HG03520 (cell line): ENCODE results near the gene CEP170B.
"Not testable (repeated sequence)": the region's sequence is repeated elsewhere in the genome, so short reads cannot be mapped to it uniquely, and the experiment has no call there.

ENCODE experiments used
- ATAC-seq: cut with Tn5 transposase; IDR thresholded peaks from one replicate; pipeline ENCODE4 v1.9.1; 2021; ENCODE audit warnings: mild to moderate bottlenecking, moderate library complexity; ENCODE audit not compliant: unreplicated experiment

CEP170B gene

DNA sequence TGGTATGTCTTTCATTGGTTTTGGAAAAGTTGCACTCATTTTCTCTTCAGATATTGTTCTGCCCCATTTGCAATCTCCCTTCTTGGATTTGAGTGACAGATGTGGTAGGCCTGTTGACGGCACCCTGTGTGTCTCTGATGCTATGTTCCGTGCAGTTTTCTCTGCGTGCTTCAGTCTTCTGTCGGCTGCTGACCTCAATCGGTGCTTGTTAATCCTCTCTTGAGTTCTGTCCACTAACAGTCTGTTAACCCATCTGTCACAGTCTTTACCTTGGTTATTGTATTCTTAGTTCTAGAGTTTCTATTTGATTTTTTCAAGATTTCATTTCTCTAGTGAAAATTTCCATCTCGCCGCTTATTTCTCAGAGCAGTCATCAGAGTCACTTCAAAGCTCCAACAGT lies 38.9 kb downstream of the CEP170B start:
- no peak for ATAC-seq

DNA sequence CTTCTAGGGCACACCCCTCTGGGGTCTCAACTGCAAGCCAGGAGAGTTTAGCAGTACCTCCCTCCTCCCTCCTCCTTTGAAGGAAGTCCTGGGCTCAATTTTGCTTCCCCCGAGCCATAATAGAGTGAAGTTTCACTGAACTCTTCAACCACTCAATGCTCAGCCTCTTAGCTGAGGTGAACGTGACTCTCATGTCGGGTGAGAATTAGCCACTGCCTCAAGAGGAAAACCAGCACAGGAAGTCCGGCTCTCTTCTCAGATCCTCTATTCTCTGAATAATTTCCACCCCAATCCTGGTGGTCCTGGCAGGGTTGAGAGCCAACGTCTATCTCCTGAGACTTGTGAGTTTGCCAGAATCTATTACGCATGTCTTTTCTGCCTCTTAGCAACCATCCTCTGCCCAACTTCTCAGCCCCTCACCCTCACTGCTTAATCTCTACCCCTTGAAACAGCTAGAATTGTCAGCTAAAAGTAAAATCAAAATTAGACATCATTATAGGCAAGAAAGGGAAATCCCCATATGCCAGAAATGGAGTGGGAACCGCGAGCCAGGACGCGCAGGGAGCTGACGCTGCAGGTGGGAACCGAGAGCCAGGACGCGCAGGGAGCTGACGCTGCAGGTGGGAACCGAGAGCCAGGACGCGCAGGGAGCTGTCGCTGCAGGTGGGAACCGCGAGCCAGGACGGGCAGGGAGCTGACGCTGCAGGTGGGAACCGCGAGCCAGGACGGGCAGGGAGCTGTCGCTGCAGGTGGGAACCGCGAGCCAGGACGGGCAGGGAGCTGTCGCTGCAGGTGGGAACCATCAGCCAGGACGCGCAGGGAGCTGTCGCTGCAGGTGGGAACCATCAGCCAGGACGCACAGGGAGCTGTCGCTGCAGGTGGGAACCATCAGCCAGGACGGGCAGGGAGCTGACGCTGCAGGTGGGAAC lies 39.8 kb downstream of the CEP170B start:
- ATAC-seq, result not testable (repeated sequence)

DNA sequence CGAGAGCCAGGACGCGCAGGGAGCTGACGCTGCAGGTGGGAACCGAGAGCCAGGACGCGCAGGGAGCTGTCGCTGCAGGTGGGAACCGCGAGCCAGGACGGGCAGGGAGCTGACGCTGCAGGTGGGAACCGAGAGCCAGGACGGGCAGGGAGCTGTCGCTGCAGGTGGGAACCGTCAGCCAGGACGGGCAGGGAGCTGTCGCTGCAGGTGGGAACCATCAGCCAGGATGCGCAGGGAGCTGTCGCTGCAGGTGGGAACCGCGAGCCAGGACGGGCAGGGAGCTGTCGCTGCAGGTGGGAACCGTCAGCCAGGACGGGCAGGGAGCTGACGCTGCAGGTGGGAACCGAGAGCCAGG lies 40.5 kb downstream of the CEP170B start:
- ATAC-seq, result not testable (repeated sequence)

DNA sequence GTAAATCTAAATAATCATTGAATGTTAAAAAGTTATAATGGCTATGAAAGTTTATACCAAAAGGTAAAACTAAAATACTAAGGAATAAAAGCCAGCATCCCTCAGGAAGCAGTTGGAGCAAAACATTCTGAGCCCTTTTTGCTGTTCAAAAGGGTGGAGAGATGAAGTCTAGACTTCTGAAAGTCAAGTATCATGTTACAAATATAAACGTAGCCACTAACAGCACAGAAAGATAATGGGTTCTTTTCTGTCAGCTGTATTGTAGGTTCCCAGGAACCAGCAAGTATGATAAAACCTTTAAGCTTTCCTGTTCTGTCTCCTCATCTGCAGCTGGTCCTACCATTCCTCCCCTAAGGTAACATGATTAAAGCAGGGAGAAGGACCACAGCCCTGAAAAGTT lies 43.2 kb downstream of the CEP170B start:
- no peak for ATAC-seq

DNA sequence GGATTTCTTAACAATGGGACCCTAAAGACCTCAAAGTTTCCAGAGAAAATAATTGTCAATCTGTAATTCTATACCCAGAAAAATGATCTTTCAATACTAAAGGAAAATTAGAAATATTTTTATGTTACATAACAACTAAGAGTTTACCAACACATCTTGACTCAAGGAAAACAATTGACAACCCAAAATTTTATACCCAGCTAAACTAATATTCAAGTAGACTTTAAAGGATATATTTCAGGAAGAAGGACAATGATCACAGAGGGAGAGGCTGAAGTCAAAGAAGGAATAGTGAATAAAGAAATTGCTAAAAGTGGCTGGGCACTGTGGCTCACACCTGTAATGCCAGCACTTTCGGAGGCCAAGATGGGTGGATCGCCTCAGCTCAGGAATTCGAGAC lies 47.0 kb downstream of the CEP170B start:
- ATAC-seq, result no peak

DNA sequence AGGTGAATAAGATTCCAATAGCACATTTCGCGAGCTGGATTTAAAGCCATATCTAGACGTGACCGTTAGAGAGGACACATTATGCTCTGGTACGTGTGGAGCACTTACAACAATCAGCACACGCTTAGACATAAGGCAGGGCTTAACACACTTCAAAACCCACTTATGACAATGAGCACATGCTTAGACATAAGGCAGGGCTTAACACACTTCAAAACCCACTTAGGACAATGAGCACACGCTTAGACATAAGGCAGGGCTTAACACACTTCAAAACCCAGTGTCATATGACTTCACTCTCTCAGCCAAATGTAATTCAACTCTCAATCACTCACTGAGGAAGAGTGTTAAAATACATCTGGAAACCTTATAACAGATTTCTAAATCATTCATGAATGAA lies 48.4 kb downstream of the CEP170B start:
- no peak for ATAC-seq

DNA sequence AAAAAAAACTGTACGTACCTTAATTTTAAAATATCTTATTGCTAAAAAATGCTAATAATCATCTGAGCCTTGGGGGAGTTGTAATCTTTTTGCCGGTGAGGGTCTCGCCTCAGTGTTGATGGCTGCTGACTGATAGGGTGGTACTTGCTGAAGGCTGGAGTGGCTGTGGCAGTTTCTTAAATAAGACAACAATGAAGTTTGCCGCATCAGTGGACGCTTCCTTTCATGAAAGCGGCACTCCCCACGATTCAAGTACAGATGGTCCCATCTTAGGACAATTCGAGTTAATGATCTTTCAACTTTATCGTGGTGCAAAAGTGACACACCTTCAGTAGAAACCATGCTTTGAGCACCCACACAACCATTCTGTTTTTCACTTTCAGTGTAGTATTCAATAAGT lies 52.0 kb downstream of the CEP170B start:
- no peak for ATAC-seq

DNA sequence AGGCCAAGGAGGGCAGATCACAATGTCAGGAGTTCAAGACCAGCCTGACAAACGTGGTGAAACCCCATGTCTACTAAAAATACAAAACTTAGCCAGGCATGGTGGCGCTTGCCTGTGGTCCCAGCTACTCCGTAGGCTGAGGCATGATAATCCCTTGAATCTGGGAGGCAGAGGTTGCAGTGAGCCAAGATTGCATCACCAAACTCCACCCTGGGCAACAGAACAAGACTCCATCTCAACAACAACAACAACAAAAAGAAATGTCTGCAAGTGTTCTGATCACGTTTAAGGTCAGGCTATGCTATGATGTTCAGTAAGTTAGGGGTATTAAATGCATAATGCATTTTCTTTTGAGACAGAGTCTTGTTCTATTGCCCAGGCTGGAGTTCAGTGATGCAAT lies 52.9 kb downstream of the CEP170B start:
- ATAC-seq, result no peak

DNA sequence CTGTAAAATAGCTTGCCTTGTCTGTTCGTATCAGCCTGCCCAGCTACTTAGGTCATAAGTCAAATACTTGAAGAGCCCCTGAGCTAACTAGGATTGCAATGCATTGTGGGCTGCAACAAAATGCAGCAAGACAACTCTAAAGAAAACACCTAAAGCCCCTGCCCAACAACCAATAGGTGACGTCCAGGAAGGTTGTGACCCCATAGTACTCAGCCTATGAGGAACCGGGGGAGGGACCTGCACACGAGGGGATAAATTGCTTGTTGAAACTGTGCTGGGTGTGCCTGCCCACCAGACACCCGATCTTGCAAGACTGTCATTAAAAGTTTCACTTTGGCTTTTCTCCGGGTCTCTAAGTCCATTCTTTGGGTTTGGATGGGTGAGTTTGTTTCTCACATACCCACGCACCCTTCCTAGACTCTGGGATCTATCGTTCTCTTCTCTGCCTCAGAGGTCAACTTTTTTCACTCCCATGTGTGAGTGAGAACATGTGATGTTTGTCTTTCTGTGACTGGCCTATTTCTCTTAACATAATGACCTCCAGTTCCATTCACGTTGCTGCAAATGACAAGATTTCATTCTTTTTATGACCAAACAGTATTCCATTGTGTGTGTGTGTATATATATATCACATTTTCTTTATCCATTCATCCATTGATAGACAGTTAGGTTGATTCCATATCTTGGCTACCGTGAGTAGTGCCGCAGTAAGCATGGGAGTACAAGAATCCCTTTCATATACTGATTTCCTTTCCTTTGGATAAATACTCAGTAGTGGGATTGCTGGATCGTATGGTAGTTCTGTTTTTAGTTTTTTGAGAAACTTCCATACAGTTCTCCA lies 54.3 kb downstream of the CEP170B start:
- not testable (repeated sequence) for ATAC-seq

DNA sequence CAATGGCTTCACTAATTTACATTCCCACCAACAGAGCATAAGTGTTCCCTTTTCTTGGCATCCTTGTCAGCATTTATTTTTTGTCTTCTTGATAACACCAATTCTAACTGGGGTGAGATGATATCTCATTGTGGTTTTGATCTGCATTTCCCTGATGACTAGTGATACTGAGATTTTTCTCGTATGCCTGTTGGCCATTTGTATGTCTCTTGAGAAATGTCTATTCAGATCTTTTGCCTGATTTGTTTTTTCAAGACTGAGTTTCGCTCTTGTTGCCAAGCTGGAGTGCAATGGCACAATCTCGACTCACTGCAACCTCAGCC lies 54.9 kb downstream of the CEP170B start:
- ATAC-seq, result no peak

DNA sequence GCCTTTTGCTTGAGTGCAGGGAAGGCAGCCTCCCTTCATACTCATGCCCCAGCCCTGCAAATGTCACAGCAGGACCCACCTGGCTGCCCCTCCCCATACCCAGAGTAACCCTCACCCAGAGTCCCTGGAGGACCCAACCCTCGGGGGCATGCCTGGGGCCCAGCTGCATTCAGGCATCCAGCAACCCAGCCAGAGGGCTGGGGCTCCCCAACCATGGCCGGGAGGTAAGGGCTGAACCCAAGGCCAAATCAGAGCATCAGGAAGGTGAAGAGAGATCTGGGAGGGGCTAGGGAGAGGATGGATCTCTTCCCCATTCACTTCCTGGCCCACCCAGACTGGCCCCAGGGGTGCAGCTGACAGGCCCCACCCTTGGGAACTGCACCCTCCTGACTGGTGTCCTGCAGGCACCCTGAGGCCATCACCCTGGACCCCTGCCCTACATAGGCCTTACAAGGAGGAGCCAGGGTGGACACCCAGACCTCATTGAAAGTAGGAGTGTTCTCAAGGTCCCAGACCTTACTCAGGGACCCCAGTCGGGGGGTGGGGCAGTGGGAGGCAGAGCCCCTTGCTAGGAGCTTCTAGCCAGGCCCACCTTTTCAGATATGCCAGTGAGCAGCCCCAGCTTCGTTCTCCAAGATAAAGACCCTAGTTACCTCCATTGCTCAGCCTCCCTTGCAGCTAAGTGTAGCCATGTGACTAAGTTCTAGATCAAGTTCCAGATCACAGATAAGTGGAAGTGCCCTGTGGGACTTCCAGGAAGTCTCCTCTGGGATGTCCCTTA lies 58.8 kb downstream of the CEP170B start:
- ATAC-seq, result no peak

DNA sequence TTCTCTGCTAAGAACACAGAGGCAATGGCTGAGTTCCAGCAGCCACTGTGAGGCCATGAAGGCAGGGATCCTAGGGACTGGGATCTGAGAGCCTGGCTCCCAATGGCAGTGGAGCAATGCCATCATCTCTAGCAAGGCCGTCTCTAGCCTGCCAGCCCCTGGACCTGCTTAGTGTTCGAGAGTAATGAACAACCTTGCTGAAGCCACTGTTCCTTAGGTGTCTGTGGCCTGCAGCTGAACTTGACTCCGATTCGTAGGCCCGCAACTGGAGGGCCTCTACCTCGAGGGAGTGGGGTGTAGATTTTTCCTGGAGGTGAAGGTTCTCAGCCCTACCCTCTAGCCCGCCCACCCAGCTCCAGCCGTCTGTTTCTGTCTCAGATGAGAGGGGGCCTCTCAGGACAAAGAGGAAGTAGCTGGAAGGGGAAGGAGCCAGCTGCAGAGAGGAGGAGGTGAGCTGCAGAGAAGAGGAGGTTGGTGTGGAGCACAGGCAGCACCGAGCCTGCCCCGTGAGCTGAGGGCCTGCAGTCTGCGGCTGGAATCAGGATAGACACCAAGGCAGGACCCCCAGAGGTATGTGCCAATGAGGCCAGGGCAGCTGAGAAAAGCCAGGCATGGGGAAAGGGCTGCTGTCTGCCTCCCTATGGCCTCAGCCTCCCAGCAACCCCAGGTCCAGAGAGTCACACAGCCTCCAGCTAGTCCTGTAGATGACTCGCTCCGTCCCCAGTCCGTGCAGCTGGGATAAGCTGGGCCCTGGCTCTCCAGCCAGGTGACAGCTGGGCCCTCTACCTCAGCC lies 59.5 kb downstream of the CEP170B start, which contains the start of gene PLD4:
Gene PLD4 (plus strand): TSS at position 459 of the 793 bp plus-strand sequence. CDS start 2,262 bp downstream, outside the sequence.
- no peak for ATAC-seq

DNA sequence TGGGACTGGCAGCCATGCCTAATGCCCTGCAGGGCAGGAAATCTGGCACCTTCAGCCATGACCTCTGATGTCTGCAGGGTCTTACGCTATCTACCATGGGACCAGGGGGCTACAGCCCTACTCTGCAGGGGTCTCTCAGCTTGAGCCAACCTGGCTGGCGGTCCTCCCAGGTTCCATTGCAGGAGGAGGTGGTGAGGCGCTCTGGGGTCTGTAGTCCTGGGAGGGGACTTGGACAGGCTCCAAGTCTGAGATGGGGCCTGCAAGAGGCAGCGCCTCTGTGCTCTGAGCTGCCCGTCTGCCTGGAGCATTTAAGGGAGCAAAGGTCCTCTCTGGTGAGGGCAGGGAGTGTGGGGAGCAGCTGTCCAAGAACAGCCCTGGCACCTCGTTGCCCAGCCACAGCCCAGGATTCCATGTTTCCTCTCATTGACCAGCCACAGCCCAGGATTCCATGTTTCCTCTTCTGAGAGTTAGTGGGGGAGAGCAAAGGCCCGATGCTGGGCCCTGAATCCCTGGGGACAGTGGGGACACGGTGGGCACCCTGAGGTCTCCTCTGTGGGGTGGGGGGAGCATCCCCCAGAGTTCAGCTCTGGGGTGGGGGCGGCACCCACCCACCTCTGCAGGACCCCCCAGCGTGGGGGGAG lies 60.3 kb downstream of the CEP170B start:
- ATAC-seq, result no peak

DNA sequence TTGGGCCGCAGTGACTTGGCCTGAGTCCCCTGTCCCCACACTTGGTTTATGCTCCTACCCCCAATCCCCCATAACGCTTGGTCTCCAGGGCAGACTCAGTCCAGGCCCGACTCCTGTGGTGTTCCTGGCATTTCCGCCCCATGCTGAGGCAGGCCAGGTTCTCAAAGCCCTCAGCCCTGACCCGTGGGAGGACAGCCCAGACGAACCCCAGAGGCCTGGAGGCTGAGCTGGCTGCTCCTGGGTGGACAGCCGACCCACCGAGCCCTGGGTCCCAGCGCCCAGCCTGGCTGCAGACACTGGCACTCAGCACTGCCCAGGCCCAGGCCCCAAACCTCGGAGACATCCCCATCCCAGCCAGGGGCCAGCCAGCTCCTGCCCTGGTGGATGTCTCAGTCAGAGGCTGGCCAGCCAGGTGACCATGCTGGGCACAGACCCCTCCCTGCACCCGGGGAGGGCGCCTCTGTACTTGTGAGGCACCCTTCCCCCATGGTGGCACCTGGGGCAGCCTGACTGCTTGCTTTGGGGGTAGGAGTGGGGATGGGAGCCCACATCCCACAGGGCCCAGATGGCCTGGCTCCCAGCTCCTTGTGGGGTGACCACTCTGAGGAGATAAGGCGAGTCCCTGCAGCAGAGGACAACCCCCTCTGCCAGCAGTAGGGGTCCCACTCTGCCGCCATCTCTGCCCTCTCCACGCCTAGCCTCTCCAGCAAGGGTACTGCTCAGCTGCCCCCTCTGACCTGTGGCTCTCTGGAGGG lies 61.0 kb downstream of the CEP170B start:
- ATAC-seq, result peak; percentile 4

DNA sequence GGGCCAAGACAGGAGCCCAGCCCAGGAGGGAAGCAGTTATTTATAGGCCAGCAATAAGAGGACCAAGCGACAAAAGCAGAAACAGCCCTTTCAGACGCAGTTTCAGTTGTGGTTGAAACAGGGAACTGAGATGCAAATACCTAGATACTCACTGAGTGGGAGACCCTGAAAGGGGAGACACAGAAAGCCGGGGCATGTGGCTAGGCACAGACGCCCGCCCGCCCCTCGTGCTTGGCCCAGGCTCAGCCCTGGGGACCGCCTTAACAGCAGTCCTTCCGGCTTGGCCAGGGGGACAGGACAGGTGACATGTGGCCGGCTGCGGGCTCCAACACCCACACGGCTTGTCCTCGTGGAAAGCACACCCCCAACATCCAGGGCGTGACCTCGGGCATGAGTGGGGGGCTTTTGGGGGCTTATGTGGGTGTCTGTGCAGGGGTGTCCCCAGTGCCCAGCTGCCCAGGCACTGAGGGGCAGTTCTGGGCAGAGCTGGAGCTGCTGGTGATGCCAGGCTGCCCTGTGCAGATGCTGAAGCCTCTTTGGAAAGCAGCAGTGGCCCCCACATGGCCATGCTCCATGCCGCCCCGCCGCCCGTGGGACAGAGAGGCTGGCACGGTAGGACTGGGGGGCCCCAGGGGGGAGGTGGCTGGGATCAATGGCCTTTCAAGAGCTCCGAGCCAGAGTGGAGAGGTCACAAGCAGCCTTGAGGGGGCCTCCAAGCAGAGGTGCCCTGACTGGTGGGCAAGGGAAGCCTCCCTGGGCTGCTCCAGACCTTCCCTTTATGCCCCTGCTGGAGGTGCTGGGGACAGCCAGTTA lies 61.8 kb downstream of the CEP170B start:
- peak; percentile 66 for ATAC-seq

DNA sequence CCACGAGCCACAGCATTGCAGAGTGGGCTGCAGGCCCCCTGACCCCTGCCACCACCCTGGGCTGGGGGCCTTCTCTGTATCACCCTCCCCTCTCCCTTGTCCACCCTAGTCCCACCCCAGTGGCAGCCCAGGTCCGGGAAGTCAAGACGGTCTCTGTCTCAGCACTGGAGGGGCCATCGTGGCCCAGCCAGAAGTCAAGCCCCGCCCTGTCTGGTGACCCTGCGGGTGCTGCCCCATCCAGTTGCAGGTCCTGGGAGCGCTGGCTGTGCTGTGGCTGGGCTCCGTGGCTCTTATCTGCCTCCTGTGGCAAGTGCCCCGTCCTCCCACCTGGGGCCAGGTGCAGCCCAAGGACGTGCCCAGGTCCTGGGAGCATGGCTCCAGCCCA lies 62.4 kb downstream of the CEP170B start:
- ATAC-seq, result no peak

DNA sequence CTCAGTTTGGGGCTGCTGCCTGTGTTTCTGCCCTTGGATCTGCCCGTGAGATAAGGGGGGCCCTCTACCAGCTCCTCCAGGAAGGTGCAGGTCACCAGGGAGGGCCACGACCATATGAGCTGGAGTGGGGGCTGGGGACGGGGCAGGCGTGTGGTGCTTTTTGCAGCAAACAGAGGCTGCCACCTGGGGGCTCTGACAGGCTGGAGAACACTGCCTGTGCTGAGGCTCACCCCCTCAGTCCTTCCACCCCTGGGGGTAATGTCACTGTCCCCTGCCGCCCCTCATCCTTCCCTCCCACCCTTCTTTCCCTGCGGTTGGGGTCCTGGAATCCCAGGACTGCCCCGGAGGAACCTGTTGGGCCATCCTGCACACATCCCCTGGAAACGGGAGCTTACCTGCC lies 62.8 kb downstream of the CEP170B start:
- no peak for ATAC-seq

DNA sequence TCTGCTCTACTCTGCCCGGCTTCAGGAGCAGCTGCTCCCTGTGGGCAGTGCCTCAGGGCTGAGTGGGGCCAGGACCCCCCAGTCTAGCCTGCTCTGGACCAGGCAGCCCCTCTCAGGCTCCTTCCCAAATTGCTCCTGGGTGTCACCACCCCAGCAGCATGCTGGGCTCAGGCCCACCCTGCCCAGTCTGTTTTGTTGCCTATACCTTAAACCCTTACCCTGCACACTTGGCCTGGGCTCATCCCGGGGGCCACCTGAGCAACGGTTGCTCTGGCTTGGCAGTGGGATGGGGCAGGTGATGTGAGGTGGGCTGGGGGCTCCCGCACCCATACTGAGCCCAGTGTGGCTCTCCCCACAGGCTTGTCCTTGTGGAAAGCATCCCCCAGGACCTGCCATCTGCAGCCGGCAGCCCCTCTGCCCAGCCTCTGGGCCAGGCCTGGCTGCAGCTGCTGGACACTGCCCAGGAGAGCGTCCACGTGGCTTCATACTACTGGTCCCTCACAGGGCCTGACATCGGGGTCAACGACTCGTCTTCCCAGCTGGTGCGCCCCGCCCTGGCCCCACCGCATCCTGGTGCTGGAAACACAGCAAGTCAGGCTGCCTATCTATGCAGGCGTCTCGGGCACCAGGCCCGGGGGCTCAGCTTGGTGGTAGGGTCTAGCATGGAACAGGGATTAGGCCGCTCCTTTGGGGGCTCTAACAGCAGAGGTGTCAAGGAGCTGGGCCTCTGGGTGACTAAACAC lies 63.5 kb downstream of the CEP170B start:
- ATAC-seq, result no peak
